HG02852 (cell line): ENCODE measurements around the gene PLG.
A peak's percentile ranks its signal among the peaks of the same experiment; 100 is the strongest.
"Not testable (repeated sequence)": the region's sequence is repeated elsewhere in the genome, so short reads cannot be mapped to it uniquely, and the experiment has no call there.

Experiments
- ATAC-seq: cut with Tn5 transposase; IDR thresholded peaks from one replicate; pipeline ENCODE4 v1.9.1; 2021; ENCODE audit warnings: mild to moderate bottlenecking, moderate library complexity; ENCODE audit not compliant: unreplicated experiment

The PLG gene

DNA sequence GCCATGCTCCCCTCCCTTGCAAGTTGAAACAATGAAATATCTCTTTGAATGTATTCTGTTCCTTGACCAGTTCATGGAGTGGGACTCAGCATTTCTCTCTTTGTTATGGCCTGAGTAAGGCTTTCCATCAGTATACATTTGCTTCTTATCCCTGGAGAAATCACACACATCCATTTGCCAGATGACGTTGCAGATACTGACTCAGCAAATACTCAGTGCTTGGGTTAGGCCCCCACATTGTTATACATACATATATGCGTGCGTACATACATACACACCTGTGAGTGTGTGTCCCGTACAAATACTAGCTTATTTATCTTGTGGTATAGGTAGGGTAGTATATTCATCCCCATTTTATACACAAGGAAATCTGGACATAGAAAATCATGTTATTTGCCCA lies 72.4 kb downstream of the PLG start:
- no peak for ATAC-seq

DNA sequence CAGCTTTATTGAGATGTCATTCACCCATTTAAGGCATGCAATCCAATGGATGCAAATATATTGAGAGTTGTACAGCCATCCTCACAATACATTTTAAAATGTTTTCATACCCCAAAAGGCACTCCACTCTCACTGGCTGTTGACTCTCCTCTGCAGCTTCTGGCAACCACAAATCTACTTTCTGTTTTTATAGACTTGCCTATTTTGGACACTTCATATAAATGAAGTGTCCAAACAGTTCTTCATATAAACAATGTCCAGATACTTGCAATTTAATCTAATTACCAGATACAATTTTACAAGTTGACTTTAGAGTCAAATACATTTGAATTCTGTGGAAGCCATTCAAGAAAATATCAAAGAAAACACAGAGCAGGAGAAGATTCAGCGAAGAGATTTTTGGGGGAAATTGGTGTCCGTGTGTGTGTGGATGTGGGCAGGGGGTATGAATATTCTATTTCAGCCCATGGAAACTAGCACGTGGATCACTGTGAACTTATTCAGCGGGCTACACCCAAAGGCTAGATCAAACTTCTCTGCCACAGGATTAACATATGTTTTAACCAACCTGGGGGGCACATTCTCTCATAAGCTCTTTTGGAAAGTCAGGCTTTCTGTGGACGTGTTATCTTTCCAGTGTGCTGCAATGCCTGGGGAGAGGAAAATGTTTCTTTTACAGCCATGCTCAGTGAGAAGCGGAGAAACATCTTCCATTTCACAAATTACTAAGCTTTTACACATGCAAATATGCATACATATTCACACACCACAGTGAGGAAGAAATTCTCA lies 73.9 kb downstream of the PLG start:
- ATAC-seq = peak; percentile 81

DNA sequence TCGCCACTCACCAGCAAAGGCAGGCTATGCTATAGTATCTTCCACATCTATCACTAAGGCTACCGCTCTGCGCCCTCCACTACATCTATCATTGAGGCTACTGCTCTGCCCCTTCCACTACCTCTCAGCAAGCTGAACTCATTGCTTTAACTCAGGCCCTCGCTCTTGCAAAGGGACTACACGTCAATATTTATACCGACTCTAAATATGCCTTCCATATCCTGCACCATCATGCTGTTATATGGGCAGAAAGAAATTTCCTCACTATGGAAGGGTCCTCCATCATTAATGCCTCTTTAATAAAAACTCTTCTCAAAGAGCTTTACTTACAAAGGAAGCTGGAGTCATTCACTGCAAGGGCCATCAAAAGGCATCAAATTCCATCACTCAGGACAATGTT lies 77.1 kb downstream of the PLG start:
- ATAC-seq = not testable (repeated sequence)

DNA sequence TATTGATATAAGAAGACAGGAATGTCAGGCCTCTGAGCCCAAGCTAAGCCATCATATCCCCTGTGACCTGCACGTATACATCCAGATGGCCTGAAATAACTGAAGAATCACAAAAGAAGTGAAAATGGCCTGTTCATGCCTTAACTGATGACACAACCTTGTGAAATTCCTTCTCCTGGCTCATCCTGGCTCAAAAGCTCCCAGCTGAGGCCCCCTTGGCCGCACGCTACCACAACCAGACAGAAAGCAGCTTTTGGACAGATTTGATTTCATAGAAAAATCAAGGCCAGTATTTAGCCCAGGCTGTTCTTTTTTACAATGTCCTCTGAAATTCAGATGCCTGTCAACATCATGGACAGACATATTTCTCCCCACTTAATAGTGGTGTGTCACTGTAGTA lies 78.6 kb downstream of the PLG start:
- ATAC-seq = not testable (repeated sequence)

DNA sequence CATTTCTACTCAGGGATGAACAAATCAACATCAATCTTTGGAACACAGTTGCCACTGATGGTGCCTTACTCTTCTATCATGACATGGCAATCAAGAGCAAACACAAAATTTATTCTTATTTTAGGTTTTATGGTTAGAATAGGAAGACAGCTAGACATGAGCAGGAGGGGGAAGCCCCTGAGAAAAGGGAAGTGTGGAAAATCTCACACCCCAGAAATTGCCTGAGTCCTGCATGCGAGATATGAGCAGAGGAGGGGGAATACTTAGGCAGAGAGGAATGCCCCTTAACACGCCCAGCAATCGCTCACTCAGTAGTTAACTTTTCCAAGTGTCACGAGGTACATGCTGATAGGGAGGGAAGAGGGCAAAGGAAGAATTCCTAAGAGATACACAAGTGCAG lies 79.3 kb downstream of the PLG start:
- ATAC-seq = peak; percentile 75

DNA sequence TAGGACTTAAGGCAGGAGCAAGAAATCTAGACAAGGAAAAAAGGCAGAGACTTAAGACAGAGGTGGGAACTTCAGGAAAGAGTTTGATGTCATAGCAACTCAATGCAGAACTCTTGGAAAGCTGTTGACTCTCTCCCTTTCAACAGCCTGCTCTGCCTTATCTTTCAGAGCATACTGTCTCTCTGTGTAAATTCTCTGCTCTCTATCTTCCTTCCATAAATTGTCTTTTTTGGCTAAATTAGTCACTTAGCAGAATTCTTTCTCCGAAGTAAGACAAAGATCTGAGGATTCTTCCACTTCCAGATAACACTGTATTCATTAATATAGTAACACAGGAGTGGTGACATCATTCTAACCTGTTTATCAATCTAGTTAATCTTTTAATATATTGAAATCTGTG lies 80.2 kb downstream of the PLG start:
- ATAC-seq = no peak

DNA sequence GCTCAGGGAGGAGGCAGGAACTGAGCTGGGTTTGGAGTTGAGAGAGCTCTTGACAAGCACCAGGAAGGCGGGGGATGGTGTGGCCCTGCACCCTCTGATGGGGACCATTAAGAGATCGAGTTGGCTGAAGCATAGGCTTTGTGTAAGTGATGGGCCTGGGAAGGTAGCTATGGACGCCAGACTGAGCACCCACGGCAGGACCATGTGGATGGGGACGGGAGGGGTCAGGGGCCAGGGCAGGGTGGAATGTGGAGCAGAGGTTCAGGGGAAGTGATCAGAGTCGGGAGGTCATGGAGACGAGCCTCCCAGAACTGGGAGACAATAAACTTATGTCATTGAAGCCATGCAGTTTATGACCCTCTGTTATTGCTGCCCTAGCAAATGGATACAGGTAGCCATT lies 81.7 kb downstream of the PLG start:
- no peak for ATAC-seq

DNA sequence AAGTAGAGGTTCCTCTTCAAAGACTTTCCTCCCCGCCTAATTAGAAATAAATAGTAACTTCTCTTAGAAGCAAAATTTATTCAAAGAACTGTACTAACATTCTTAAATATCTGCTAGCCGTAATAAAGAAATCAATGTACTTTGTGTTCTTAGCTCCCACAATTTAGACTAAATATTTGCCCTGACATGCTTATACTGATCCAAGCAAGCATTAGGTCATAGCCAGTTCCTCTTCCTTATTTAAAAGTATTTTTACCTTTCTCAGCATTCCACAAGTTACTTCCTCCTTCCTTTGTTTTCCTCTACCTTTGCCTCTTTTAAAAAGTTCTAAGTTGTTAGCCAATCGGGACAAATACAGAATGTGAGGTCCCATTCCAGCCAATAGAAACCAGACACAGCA lies 86.1 kb downstream of the PLG start:
- ATAC-seq = not testable (repeated sequence)

DNA sequence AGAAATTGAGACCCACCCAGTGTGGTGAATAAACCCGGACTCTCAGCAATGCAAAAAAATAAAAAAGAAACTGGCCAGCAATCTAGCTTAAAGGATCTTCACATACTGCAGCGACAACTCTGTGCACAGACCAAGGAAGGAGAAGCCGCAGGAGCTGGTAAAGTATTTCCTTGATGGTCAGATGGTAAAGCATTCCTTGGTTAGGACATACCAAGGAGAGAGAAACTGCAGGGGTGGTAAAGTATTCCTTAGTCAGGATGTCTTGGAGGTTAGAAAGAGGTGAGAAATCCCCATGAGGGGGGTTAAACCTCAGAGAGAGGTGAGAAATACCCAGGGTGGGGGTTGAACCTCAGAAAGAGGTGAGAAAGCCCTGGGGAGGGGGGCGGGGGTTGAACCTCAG lies 86.8 kb downstream of the PLG start:
- no peak for ATAC-seq

DNA sequence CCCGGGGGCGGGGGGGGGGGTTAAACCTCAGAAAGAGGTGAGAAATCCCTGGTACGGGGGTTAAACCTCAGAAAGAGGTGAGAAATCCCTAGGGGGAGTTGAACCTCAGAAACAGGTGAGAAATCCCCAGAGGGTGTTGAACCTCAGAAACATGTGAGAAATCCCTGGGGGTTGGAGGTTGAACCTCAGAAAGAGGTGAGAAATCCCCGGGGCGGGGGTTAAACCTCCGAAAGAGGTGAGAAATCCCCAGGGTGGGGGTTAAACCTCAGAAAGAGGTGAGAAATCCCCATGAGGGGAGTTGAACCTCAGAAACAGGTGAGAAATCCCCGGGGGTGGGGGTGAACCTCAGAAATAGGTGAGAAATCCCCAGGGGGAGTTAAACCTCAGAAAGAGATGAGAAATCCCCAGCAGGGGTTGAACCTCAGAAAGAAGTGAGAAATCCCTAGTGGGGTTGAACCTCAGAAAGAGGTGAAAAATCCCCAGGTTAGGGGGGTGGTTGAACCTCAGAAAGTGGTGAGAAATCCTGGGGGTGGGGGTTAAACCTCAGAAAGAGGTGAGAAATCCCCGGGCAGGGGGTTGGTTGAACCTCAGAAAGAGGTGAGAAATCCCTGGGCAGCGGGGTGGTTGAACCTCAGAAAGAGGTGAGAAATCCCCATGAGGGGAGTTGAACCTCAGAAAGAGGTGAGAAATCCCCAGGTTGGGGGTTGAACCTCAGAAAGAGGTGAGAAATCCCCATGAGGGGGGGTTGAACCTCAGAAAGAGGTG lies 87.4 kb downstream of the PLG start:
- ATAC-seq = no peak

DNA sequence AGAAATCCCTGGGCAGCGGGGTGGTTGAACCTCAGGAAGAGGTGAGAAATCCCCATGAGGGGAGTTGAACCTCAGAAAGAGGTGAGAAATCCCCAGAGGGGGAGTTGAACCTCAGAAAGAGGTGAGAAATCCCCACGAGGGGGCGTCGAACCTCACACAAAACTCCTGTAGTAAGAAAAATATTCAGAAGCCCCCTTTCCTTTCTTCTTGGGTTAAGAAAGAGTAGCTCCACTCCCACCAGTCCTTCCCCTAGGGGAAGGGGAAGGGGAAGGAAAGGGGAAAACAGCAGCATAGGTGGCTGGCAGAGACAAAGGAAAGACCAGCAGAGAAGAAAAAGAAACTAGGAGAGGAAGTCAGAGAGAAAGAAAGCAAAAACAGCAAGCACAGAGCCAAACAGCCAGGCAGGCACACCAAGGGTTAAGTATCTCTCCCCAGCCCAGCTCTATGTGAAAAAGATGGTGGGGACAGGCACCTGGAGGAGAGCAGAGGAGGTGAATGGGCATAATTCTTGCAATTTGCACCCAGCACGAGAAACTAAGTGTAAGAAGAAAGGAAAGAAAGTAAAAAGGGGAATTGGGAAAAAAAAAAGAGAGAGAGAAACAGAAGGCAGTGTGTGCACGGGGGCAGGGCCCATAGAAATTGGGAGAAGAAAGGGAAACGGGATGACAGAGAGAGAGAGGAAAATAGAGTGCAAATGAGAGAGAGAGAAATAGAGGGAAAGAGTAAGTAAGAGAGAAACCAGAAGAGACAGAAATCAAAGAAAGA lies 88.2 kb downstream of the PLG start:
- ATAC-seq = no peak

DNA sequence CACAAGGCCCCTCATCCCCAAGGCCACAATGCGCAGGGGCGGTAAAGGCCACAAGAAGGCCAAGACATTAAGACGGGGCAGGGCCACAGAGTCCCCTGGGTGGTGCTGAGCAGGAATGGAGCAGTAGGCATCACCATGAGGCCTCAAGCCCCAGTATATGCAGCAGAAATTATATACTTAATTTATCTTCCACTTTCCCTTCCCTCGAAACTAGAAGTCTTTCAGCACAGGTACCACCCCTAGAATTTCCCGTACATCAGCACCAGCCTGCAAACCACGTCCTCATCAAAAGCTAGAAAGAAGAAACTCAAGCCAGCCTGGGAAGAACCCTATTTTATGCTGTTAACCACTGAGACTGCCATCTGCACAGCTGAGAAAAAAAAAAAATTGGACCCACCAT lies 89.4 kb downstream of the PLG start:
- ATAC-seq = peak; percentile 68

DNA sequence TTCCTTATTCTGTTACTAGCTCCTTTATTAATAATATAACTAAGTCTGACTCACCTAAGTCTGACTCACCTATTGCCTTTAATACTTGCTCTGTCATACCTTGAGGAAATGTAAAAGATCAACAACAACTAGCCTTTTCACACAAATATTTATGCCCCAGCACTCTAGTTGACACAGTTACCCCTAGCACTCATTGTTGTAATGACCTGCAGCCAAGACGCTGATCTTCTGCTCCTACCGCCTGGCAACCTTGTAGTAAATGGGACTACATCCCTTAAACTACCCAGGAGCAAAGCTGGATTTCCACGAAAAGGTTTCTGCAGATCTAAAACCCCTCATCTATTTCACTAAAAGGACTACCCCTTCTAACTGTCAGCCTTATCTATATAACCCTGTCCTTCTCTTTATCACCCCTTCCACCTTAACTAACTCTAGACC lies 90.0 kb downstream of the PLG start:
- ATAC-seq = peak; percentile 46

DNA sequence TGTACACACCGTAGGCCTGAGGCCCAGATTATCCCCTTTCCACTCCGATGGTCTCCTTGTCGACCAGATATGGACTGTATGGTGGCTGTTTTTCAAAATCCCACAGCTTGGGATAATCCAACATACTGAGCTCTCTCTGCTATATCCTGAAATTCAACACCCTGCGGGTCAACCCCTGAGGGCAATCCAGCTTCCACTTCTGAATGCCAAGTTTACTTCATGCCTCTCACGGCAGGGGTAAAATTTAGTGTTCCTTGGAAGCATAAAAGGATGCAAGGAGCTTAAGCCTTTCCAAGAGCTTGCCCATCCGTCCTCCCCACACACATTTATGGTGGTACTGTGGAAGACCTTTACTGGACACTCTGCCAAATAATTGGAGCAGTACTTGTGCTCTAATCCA lies 90.7 kb downstream of the PLG start:
- ATAC-seq = no peak

DNA sequence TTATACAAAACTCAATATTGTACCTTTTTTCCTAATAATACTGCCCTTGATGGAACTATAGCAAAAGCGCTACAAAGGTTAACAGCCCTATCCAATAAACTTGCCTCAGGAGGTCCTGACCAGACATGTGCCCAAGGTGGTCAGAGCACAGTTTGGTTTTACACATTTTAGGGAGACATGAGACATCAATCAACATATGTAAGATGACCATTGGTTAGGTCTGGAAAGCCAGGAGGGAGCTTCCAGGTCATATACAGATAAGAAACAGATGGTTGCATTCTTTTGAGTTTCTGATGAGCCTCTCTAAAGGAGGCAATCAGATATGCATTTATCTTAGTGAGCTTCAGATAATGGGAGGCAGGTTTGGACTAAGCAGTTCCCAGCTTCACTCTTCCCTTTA lies 91.6 kb downstream of the PLG start:
- no peak for ATAC-seq

DNA sequence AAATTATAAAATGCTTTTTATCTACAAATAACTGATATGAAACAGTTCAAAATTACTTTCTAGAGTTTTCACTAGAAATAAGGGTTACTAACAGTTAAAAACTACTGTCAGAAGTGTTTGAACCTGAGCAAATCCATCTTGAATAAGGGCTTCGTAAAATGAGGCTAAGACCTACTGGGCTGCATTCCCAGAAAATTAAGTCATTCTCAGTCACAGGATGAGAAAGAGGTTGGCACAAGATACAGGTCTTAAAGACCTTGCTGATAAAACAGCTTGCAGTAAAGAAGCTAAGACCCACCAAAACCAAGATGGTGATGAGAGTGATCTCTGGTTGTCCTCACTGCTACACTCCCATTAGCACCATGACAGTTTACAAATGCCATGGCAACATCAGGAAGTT lies 93.7 kb downstream of the PLG start:
- ATAC-seq = no peak

DNA sequence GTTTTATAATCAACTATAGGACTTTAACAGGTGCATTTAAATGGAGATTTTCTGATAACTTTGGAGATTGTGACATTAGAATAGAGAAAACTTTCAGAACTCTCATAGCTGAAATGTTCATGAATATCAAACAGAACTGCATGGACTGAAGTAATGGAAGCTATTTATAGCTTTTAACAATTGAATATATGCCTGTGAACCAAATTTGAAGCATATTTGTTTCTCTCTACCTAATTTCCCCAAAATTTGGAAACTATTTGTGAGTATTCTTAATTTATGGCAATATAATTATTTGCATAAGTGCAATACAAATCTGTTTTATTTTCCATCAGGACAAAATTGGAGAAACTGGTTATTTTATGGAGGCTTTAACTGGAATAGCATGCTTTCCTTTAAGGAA lies 96.6 kb downstream of the PLG start:
- ATAC-seq = no peak

DNA sequence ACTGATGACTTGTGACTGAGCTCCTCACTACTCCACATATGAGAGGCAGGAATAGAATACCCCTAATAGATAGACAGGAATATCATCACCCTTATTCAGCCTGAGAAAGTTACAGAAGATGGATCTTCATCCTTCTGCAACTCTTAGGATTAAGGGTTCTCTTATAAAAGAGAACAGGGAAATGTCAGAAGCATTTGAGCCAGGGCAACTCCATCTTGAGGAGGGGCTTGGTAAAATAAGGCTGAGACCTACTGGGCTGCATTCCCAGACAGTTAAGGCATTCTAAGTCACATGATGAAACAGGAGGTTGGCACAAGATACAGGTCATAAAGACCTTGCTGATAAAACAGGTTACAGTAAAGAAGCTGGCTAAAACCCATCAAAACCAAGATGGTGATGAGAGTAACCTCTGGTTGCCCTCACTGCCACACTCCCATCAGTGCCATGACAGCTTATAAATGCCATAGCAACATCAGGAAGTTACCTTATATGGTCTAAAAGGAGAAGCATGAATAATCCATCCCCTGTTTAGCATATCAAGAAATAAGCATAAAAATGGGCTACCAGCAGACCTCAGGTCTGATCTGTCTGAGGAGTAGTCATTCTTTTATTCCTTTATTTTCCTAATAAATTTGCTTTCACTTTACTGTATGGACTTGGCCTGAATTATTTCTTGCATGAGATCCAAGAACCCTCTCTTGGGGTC lies 97.9 kb downstream of the PLG start:
- ATAC-seq = no peak

DNA sequence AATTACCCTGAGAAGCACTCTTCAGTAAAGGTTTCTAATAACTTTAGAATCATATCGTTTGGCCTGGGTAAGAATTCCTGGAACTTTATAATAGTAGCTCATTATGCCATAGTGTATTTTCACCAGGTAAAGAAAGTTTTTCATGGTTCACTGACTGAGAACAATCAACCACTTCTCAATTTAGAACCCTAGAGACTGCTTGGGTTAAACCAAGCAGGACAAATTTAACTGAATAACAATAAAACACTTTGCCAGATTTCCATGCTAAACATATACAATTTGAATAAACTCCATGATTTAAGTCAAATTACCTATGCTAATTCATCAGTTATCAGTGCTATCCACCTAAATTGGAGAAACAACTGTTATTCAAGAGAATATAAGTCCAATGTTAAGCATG lies 99.4 kb downstream of the PLG start:
- ATAC-seq = no peak

DNA sequence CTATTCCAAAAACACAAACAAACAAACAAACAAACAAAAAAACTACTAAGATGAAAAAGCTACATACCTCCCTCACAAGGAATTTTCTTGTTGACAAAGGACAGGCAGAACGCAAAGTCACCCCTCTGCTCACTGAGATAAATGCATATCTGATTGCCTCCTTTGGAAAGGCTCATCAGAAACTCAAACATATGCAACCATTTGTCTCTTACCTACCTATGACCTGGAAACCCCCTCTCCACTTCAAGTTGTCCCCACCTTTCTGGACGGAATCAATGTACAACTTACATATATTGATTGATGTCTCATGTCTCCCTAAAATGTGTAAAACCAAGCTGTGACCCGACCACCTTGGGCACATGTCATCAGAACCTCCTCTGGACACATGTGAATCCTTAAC lies 100.0 kb downstream of the PLG start:
- not testable (repeated sequence) for ATAC-seq
